Mucosa of descending colon (tissue), 3 donors: ENCODE results near the gene IGSF21. TPM values are rescaled to one million over a fixed set of nuclear protein-coding genes. Genes with fewer than 3 reads are reported as not detected.
A peak's percentile ranks its signal among the peaks of the same experiment; 100 is the strongest.

Experiments
- ATAC-seq: fragments of 200-7000 bp; cut with Tn5 transposase; one replicate; pipeline ENCODE4 v1.9.1; 2020; ENCODE audit warnings: mild to moderate bottlenecking, moderate library complexity
- DNase-seq, 3 donors: peaks; one replicate each; pipeline ENCODE4 v3.0.0-alpha.2; 2020
- H3K36me3 ChIP-seq: fragments of 200-600 bp; one replicate; pipeline ENCODE4 v1.8.0; 2021; ENCODE audit warnings: low read depth, mild to moderate bottlenecking
- H3K4me1 ChIP-seq: fragments of 200-600 bp; one replicate; pipeline ENCODE4 v1.8.0; 2021; ENCODE audit warnings: low read depth, mild to moderate bottlenecking
- H3K4me3 ChIP-seq: fragments of 200-600 bp; one replicate; pipeline ENCODE4 v1.8.0; 2021; ENCODE audit warnings: mild to moderate bottlenecking
- H3K9me3 ChIP-seq: fragments of 200-600 bp; one replicate; pipeline ENCODE4 v1.8.0; 2021; ENCODE audit warnings: mild to moderate bottlenecking
- CTCF ChIP-seq: fragments of 200-600 bp; IDR thresholded peaks from one replicate; pipeline ENCODE4 v1.8.0; 2022; ENCODE audit warnings: antibody characterized with exemption, mild to moderate bottlenecking
- intact Hi-C, 2 donors: fragments of 100-400 bp; cut with DNase I in 1 of 2; cut with micrococcal nuclease in 1 of 2; formaldehyde crosslinking; loops; one replicate each; pipeline versions ENCODE4 v1.11.0 to v1.11.1; 2022; cut with DNase I, micrococcal nuclease
- total RNA-seq, 3 donors: library from RNA; stranded (reverse); fragmentation: NEBNext Ultra II Directional in 2 of 3; extraction: Animal tissue kit (Norgen Biotek cat#: 25700) in 2 of 3; gene quantifications; one replicate each; pipeline versions ENCODE4 v1.2.1 to v1.2.4, GENCODE V29; 2021 to 2023
- donor health status: DM: no; HTN: no; CAD: no; lungs with moderate emphysema.
- donor health status: DM: no; HTN: no; CAD: no.
- donor health status: DM: no; HTN: yes; CAD: no.

The IGSF21 gene
- total RNA-seq, 3 donors from 2014 or later: 0.70 to 1.4 (median 0.96) TPM

GRCh38 chr1:18090636-18091035, 17.0 kb upstream of the IGSF21 start:
- DNase-seq (no peak), ATAC-seq (no peak)
- Histone ChIP-seq H3K9me3 (no peaks in the 10 kb centered on the region), H3K4me3 (no peak overlapping the region), H3K36me3 (no peaks in the 10 kb centered on the region), H3K4me1 (no peaks in the 10 kb centered on the region)
- intact Hi-C loops: no loop called here
- no peak for TF ChIP-seq CTCF

- H3K4me3 ChIP-seq: no peak overlapping the region
- H3K4me1 ChIP-seq: no peaks in the 10 kb centered on the region
- no peaks in the 10 kb centered on the region for H3K9me3 ChIP-seq
- TF ChIP-seq CTCF: no peak
- ATAC-seq (no peak), DNase-seq (no peak)
- H3K36me3 ChIP-seq: no peaks in the 10 kb centered on the region
- intact Hi-C loops: no loop called here
Measured at GRCh38 chr1:18091660-18092446, 15.7 kb upstream of the IGSF21 start.

- ATAC-seq (no peak), DNase-seq (no peak)
- Histone ChIP-seq H3K9me3 (no peaks in the 10 kb centered on the region), H3K4me3 (no peak overlapping the region), H3K36me3 (no peaks in the 10 kb centered on the region), H3K4me1 (no peaks in the 10 kb centered on the region)
- TF ChIP-seq CTCF: no peak
- intact Hi-C loops: no loop called here
Measured at GRCh38 chr1:18093193-18093592, 14.4 kb upstream of the IGSF21 start.

GRCh38 chr1:18093646-18094045, 14.0 kb upstream of the IGSF21 start:
- DNase-seq (no peak), ATAC-seq (no peak)
- no peak for TF ChIP-seq CTCF
- H3K4me3 ChIP-seq: no peak overlapping the region
- no peaks in the 10 kb centered on the region for H3K4me1 ChIP-seq
- no peaks in the 10 kb centered on the region for H3K9me3 ChIP-seq
- intact Hi-C loops: no loop called here
- no peaks in the 10 kb centered on the region for H3K36me3 ChIP-seq

GRCh38 chr1:18094096-18094495, 13.5 kb upstream of the IGSF21 start:
- no peaks in the 10 kb centered on the region for H3K36me3 ChIP-seq
- H3K9me3 ChIP-seq: no peaks in the 10 kb centered on the region
- DNase-seq (no peak), ATAC-seq (peak; percentile 73)
- intact Hi-C loops: no loop called here
- no peak overlapping the region for H3K4me3 ChIP-seq
- no peaks in the 10 kb centered on the region for H3K4me1 ChIP-seq
- no peak for TF ChIP-seq CTCF
